KBM-7 (cell line): ENCODE results near the gene ZNF775.
"Not testable (repeated sequence)": the region's sequence is repeated elsewhere in the genome, so short reads cannot be mapped to it uniquely, and the experiment has no call there.

Source experiments
- DNase-seq: peaks from one replicate; pipeline ENCODE4 v3.0.0-alpha.2; 2015
- in situ Hi-C: fragments of 300-500 bp; cut with MboI; formaldehyde crosslinking; loops from 2 replicates; pipeline ENCODE4 v1.14.3; 2020; ENCODE audit warnings: low sequenced_read_pairs, low pct_unique_long_range_greater_than_20kb, mixed read lengths

ZNF775 gene

GRCh38 chr7:150378115-150378852 lies 846 bp upstream of the ZNF775 start:
- in situ Hi-C loops, result no loop called here
- peak; percentile 72 for DNase-seq

GRCh38 chr7:150379441-150380379 lies 580 bp downstream of the ZNF775 start:
- peak; percentile 41 for DNase-seq
- in situ Hi-C loops, result no loop called here

GRCh38 chr7:150380463-150380862 lies 1.3 kb downstream of the ZNF775 start:
- no peak for DNase-seq
- in situ Hi-C loops, result no loop called here

- in situ Hi-C loops, result no loop called here
Observed at GRCh38 chr7:150381096-150381495, 2.0 kb downstream of the ZNF775 start.

GRCh38 chr7:150381785-150382122 lies 2.6 kb downstream of the ZNF775 start:
- no peak for DNase-seq
- in situ Hi-C loops, result no loop called here

More at GRCh38 chr7:150381096-150381495, 2.0 kb downstream of the ZNF775 start:
- DNase-seq, result no peak

GRCh38 chr7:150382123-150382843 lies 3.2 kb downstream of the ZNF775 start:
- in situ Hi-C loops, result no loop called here
- DNase-seq, result no peak

- in situ Hi-C loops, result no loop called here
Observed at GRCh38 chr7:150382844-150383225, 3.7 kb downstream of the ZNF775 start.

GRCh38 chr7:150383710-150384397 lies 4.7 kb downstream of the ZNF775 start:
- no peak for DNase-seq
- in situ Hi-C loops, result no loop called here

More at GRCh38 chr7:150382844-150383225, 3.7 kb downstream of the ZNF775 start:
- no peak for DNase-seq

GRCh38 chr7:150384406-150385301 lies 5.5 kb downstream of the ZNF775 start:
- in situ Hi-C loops, result no loop called here
- DNase-seq, result no peak

GRCh38 chr7:150385302-150385723 lies 6.2 kb downstream of the ZNF775 start:
- in situ Hi-C loops, result no loop called here
- no peak for DNase-seq

- DNase-seq, in situ Hi-C loops: not testable (repeated sequence)
Observed at GRCh38 chr7:150385884-150386283, 6.8 kb downstream of the ZNF775 start.

- DNase-seq, result no peak
- in situ Hi-C loops, result no loop called here
Observed at GRCh38 chr7:150388306-150388705, 9.2 kb downstream of the ZNF775 start.

- DNase-seq, result no peak
- in situ Hi-C loops, result no loop called here
Observed at GRCh38 chr7:150388709-150389531, 9.8 kb downstream of the ZNF775 start.

GRCh38 chr7:150389532-150389816 lies 10.3 kb downstream of the ZNF775 start:
- in situ Hi-C loops, result no loop called here
- DNase-seq, result no peak

- in situ Hi-C loops, result no loop called here
Observed at GRCh38 chr7:150390205-150390604, 11.1 kb downstream of the ZNF775 start.

GRCh38 chr7:150393325-150393724 lies 14.2 kb downstream of the ZNF775 start:
- in situ Hi-C loops, result no loop called here
- no peak for DNase-seq

More at GRCh38 chr7:150390205-150390604, 11.1 kb downstream of the ZNF775 start:
- DNase-seq, result no peak

GRCh38 chr7:150396426-150396825 lies 17.3 kb downstream of the ZNF775 start:
- no peak for DNase-seq
- in situ Hi-C loops, result no loop called here
